Measurements from ENCODE around the gene ANTXR1.

Gene ANTXR1

GRCh38 chr2:69100220-69100723, 87.3 kb downstream of the ANTXR1 start:
- no peak for DNase-seq

- DNase-seq: no peak
Measured at GRCh38 chr2:69102041-69102593, 89.1 kb downstream of the ANTXR1 start.

- no peak for DNase-seq
Measured at GRCh38 chr2:69103419-69103818, 90.4 kb downstream of the ANTXR1 start.

- DNase-seq: no peak
Measured at GRCh38 chr2:69104261-69104660, 91.3 kb downstream of the ANTXR1 start.

GRCh38 chr2:69109255-69109654, 96.3 kb downstream of the ANTXR1 start:
- no peak for DNase-seq

GRCh38 chr2:69111076-69111475, 98.1 kb downstream of the ANTXR1 start:
- no peak for DNase-seq

- no peak for DNase-seq
Measured at GRCh38 chr2:69113627-69114026, 100.6 kb downstream of the ANTXR1 start.

GRCh38 chr2:69114534-69114933, 101.6 kb downstream of the ANTXR1 start:
- DNase-seq: no peak

- no peak for DNase-seq
Measured at GRCh38 chr2:69116438-69116837, 103.5 kb downstream of the ANTXR1 start.

- DNase-seq: no peak
Measured at GRCh38 chr2:69118609-69119008, 105.6 kb downstream of the ANTXR1 start.

GRCh38 chr2:69119104-69119894, 106.3 kb downstream of the ANTXR1 start:
- DNase-seq: no peak

- no peak for DNase-seq
Measured at GRCh38 chr2:69122271-69122670, 109.3 kb downstream of the ANTXR1 start.

GRCh38 chr2:69123182-69123581, 110.2 kb downstream of the ANTXR1 start:
- no peak for DNase-seq

- DNase-seq: no peak
Measured at GRCh38 chr2:69124343-69124742, 111.4 kb downstream of the ANTXR1 start.

- DNase-seq: no peak
Measured at GRCh38 chr2:69125816-69126215, 112.8 kb downstream of the ANTXR1 start.

GRCh38 chr2:69126341-69126740, 113.4 kb downstream of the ANTXR1 start:
- DNase-seq: no peak

- DNase-seq: no peak
Measured at GRCh38 chr2:69131452-69131851, 118.5 kb downstream of the ANTXR1 start.

- no peak for DNase-seq
Measured at GRCh38 chr2:69131983-69132675, 119.2 kb downstream of the ANTXR1 start.

- DNase-seq: no peak
Measured at GRCh38 chr2:69132960-69133590, 120.1 kb downstream of the ANTXR1 start.

GRCh38 chr2:69133898-69134297, 120.9 kb downstream of the ANTXR1 start:
- DNase-seq: no peak

GRCh38 chr2:69134306-69134945, 121.4 kb downstream of the ANTXR1 start:
- no peak for DNase-seq

GRCh38 chr2:69138247-69138772, 125.3 kb downstream of the ANTXR1 start:
- no peak for DNase-seq
